HL-60/S4 treated with phorbol 12-myristate 13-acetate at 8.2 ng/mL for 4 days and 3 days (cell line): ENCODE measurements around the gene NDUFS4.
"Not testable (repeated sequence)": the region's sequence is repeated elsewhere in the genome, so short reads cannot be mapped to it uniquely, and the experiment has no call there.

ENCODE experiments used
- in situ Hi-C: fragments of 300-500 bp; cut with MboI; formaldehyde crosslinking; loops from 2 replicates; pipeline ENCODE4 v1.15.0; 2022; ENCODE audit warnings: low sequenced_read_pairs

NDUFS4 gene

DNA sequence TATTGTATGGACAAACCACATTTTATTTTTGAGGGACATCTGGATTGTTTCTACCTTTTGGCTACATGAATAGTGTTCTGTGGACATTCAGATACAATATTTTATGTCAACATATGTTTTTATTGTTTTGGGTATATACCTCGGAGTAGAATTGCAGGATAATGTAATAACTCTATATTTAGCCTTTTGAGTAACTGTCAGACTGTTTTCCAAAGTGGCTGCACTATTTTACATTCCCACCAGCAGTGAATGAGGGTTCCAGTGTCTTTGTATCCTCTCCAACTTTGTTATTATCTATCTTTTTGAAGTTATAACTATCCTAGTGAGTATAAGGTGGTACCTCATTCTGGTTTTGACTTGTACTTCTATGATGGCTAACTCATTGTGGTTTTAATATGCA is 11.0 kb downstream of the NDUFS4 start:
- in situ Hi-C loops = no loop called here

GRCh38 chr5:53575101-53575500 is 14.7 kb downstream of the NDUFS4 start:
- in situ Hi-C loops = no loop called here

- in situ Hi-C loops = no loop called here
Observed at GRCh38 chr5:53575831-53576230, 15.4 kb downstream of the NDUFS4 start.

DNA sequence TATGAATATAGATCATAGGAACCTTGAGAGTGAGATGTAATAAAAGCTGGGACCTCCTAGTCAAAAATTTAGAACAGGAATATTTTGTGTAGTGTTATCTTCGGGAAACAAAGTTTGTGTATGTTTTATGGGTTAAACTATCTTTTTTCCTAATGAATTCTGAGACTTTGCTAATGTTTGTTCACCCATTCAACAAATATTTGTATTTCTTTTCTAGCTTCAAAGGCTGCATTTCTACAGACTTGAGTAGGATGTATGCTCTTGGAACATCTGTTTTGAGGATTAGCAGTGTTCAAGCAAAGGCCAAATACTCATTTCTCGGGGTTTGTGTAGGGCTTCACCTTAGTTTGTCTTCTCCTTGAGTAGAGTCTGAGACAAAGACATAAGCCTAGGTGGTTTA is 16.2 kb downstream of the NDUFS4 start:
- in situ Hi-C loops = no loop called here

DNA sequence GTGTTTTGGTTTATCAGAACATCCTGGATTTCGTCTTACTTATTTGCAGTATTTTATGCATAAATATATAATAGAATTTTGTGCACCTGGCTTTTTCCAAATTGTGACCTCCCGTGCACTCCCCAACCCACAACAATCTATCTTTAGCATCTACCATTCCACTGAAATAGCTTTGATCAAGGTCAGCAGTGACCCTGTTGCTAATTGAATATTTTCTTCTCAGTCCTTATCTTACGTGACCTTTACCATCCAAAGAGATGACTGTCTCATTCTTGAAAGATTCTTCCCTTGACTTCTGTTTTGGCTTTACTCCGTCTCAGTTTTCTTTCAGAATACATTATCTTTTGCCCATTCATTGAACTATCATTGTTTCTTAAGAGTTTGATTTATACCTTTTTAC is 18.4 kb downstream of the NDUFS4 start:
- in situ Hi-C loops = no loop called here

GRCh38 chr5:53580547-53580946 is 20.1 kb downstream of the NDUFS4 start:
- in situ Hi-C loops = no loop called here

GRCh38 chr5:53582225-53582624 is 21.8 kb downstream of the NDUFS4 start:
- in situ Hi-C loops = no loop called here

- in situ Hi-C loops = no loop called here
Observed at GRCh38 chr5:53590759-53591158, 30.3 kb downstream of the NDUFS4 start.

DNA sequence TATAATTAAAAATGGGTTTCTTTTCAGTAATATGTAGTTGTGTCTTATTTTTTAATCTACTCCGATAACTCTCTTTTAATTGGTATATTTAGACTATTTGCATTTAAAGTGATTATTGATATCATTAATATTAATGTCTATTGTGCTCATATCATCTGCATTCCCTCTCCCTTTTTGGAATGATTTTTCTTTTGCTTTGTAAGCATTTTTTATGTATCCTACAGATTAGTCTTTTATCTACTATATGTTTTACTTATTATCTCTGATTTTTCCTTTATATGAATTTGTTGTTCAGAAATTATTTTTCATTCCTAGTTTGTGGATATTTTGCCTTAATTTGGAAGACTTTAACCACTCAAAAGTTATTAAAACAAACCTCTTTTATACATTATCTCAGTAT is 34.0 kb downstream of the NDUFS4 start:
- in situ Hi-C loops = no loop called here

DNA sequence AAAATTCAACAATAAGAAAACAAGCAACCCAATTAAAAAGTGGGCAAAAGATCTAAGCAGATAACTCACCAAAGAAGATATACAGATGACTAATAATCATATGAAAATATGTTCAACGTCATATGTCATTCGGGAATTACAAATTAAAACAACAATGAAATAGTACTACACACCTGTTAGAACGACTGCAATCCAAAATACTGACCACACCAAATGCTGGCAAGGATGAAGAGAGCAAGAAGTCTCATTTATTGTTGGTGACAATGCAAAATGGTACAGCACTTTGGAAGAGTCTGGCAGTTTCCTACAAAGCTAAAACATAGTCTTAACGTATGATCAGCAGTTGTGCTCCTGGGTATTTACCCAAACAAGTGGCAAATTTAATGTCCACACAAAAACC is 37.5 kb downstream of the NDUFS4 start:
- in situ Hi-C loops = no loop called here

- in situ Hi-C loops = no loop called here
Observed at GRCh38 chr5:53601570-53601969, 41.1 kb downstream of the NDUFS4 start.

DNA sequence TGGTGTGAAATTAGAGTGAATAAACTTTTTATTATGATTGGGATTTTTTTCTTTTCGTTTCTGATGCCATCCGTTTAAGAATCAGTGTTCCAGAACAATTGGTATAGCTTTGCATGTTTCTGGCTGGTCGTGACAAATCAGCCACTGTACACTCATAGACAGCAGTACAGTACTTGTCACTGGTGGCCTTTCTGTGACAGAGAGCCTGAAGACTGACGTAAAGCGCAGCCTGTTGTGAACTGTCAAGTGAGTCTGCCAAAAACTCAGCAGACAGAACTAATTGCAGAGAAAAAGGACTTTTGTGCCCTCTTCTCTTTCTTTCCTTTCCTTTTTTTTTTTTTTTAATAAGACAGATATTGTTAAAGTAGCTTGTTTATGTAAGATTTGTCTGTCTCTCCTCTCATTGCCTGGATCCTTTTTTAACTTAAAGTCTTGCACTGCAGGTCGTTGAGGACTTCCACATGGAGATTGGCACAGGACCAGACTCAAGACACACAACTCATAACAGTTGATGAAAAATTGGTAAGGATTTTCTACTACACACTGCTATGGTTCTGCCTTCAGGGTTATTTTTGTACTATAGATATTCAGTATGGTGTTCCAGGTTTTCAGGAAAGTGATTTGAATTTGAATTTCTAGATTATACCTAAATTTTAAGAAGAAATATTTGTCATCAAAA is 42.7 kb downstream of the NDUFS4 start:
- in situ Hi-C loops = no loop called here

- in situ Hi-C loops = no loop called here
Observed at GRCh38 chr5:53604309-53604708, 43.9 kb downstream of the NDUFS4 start.

DNA sequence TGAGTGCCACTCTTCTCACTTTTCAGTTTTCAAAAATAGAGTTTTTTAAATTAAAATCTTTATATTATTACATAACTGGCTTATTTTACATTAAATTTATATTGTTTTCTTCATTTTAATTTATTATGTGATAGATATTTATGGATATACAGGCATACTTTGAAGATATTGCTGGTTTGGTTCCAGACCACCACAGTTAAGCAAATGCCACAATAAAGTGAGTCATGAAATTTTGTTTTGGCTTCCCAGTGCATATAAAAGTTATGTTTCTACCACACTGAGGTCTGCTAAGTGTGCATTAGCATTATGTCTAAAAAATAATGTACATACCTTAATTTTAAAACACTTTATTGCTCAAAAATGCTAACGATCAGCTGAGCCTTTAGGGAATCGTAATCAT is 47.4 kb downstream of the NDUFS4 start:
- in situ Hi-C loops = no loop called here

- in situ Hi-C loops = not testable (repeated sequence)
Observed at GRCh38 chr5:53608897-53609296, 48.5 kb downstream of the NDUFS4 start.

DNA sequence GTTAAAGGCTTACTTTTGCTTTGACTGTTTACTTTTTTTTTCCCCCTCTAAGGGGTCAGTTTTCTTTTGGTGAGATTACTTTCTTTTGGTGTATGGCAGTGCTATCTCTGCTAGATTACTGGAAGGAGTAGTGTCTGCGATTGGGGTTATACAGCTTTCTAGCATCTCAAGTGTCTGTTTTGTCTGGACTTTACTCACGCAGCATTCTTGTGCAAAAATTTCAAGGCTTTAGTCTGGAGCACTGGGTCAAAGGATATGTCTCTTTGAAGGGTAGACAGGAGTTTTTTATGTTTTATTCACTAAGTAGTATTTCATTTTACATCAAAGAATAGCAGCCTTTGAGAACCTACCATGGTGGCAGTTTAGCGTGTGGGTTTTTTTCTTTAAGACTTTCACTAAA is 52.6 kb downstream of the NDUFS4 start:
- in situ Hi-C loops = no loop called here

DNA sequence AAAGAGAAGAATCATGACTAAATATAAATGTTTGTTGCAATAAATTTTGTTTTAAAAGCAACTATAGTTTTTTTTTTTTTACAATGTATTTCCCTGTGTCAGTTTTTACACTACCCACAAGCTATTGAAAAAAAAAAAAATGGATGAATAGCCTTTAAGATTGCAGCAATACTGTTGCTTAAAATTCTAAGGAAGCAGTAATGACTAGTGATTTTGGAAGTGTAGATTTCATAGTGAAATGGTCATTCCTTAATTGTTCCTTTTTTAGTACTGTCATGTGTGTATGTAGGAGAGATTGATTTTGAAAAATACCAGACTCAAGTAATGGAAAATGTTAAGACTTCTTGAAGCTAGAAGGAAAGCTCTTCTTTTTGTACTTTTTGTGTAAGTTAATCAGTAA is 53.1 kb downstream of the NDUFS4 start:
- in situ Hi-C loops = no loop called here

GRCh38 chr5:53614376-53614885 is 54.0 kb downstream of the NDUFS4 start:
- in situ Hi-C loops = no loop called here

- in situ Hi-C loops = no loop called here
Observed at GRCh38 chr5:53616939-53617549, 56.6 kb downstream of the NDUFS4 start.

DNA sequence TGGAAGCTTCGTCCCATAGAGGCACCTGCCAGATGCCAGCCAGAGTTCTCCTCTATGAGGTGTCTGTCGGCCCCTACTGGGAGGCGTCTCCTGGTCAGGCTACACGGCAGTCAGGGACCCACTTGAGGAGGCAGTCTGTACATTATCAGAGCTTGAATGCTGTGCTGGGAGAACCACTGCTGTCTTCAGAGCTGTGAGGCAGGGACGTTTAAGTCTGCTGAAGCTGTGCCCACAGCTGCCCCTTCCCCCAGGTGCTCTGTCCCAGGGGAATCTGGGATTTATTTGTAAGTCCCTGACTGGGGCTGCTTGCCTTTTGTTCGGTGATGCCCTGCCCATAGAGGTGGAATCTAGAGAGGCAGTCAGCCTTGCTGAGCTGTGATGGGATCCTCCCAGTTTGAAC is 70.8 kb downstream of the NDUFS4 start:
- in situ Hi-C loops = no loop called here

DNA sequence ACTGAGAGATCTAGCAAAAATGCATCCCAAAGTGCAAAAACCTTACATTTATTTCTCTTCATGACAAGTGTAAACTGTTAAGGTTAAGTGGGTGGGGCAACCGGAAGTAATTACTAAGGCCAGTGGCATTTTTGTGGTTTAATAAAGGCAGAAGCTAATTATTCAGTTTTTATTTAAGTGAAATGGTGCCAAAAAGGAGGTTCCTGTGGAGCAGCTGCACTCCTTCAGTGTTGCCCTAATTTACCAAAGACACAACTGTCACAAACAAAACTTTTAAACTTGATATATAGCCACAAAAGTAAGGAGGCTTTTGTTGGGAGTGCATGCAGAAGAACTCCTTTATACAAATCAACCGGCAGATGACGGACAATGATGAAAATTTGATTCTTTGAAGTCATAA is 81.6 kb downstream of the NDUFS4 start:
- in situ Hi-C loops = no loop called here

GRCh38 chr5:53643445-53643844 is 83.0 kb downstream of the NDUFS4 start:
- in situ Hi-C loops = no loop called here

DNA sequence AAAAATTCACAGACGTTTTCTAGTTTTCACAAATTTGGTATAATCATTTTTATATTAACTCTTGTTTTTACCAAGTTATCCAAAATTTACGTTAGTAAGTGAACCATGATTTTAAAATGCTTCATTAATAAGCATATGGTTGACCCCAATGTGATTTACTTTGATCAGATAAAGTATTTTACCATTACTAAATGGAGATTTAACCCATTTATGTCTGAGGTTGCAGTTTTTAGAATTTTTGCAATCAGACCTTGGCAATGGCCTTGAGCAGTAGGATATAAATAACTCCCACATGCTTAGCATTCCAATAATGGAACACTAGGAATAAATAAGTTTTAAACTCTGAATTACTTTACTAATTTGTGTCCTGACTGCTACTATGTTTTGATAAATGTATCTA is 84.6 kb downstream of the NDUFS4 start:
- in situ Hi-C loops = no loop called here
